Skin epidermis (tissue), 12 donors: ENCODE measurements around the gene ENTREP1.
"Not testable (repeated sequence)": the region's sequence is repeated elsewhere in the genome, so short reads cannot be mapped to it uniquely, and the experiment has no call there.

ENCODE experiments used
- H3K27ac ChIP-seq, 21 experiments: fragments of 200-600 bp; sonication (generic) in 11 of 21; one replicate each; pipeline ENCODE4 v1.5.0; 2020; ENCODE audit warnings: mild to moderate bottlenecking in 3 of 21, inconsistent platforms in 2 of 21, moderate library complexity in 2 of 21
- H3K4me3 ChIP-seq, 7 experiments: fragments of 200-600 bp; sonication (generic) in 2 of 7; one replicate each; pipeline ENCODE4 v1.5.0; 2020; ENCODE audit warnings: inconsistent platforms in 2 of 7, mild to moderate bottlenecking in 2 of 7, moderate library complexity in 1 of 7

ENTREP1 gene

GRCh38 chr9:69433392-69433791 lies 108.4 kb downstream of the ENTREP1 start:
- H3K4me3 ChIP-seq = no peak overlapping the region
- no peak overlapping the region for H3K27ac ChIP-seq

- H3K4me3 ChIP-seq = no peak overlapping the region
These were observed 109.0 kb downstream of the ENTREP1 start for GRCh38 chr9:69433968-69434367.

GRCh38 chr9:69439654-69440053 lies 114.6 kb downstream of the ENTREP1 start:
- H3K4me3 ChIP-seq, H3K27ac ChIP-seq: not testable (repeated sequence)

More at GRCh38 chr9:69433968-69434367, 109.0 kb downstream of the ENTREP1 start:
- H3K27ac ChIP-seq = no peak overlapping the region

GRCh38 chr9:69440254-69440955 lies 115.4 kb downstream of the ENTREP1 start:
- H3K4me3 ChIP-seq, H3K27ac ChIP-seq: not testable (repeated sequence)
